Stimulated activated naive CD8-positive, alpha-beta T cell treated with anti-CD3 and anti-CD28 coated beads, Interleukin-15, Interleukin-2, amounts not matched to agents 100 U/mL and 50 U/mL, for 24 hours (primary cell): ENCODE results near the gene EXOC2.

Experiments used
- ATAC-seq: fragments of 150-1000 bp; cut with Tn5 transposase; one replicate; pipeline ENCODE4 v1.10.0; 2021
- DNase-seq: peaks from one replicate; pipeline ENCODE4 v3.0.0; 2021

Gene EXOC2

DNA sequence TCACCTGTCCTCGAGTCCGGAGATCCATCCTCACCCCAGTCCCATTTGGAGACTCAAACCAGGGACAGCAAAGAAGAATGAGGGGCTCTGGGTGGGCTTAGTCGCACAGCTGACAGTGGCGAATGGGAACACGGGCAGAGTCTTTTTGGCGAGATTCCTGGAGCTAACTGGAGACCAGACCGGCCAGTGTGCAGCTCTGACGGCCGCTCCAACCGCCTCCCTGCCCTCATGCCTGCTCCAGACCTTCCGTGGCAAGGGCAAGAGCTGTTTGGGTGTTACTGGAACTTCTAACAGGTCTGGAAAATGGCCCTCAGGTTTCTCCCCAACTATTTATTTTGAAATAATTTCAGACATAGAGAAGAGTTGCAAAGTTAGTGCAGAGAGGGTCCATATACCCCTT is 225.8 kb downstream of the EXOC2 start:
- no peak for ATAC-seq

DNA sequence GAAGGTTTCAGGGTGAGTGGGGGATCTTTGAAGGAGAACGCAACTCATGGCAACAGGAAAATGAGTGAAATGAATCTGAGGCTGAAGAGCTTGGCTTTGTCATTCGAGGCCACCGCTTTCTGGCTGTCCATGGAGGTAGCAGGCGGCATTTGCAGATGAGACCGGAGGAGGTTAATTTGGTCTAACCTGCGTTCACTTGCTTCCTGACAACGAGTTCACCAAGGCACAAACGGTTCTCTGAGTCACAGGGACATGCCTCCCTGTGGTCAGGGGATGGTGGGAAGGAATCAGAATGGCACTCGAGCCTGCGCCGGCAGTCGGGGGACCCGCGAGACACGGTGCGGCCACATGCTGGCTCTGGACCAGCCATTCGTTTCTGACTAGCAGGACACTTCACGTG is 226.4 kb downstream of the EXOC2 start:
- DNase-seq (no peak), ATAC-seq (no peak)

More for the DNA sequence above, 225.8 kb downstream of the EXOC2 start:
- DNase-seq = no peak

DNA sequence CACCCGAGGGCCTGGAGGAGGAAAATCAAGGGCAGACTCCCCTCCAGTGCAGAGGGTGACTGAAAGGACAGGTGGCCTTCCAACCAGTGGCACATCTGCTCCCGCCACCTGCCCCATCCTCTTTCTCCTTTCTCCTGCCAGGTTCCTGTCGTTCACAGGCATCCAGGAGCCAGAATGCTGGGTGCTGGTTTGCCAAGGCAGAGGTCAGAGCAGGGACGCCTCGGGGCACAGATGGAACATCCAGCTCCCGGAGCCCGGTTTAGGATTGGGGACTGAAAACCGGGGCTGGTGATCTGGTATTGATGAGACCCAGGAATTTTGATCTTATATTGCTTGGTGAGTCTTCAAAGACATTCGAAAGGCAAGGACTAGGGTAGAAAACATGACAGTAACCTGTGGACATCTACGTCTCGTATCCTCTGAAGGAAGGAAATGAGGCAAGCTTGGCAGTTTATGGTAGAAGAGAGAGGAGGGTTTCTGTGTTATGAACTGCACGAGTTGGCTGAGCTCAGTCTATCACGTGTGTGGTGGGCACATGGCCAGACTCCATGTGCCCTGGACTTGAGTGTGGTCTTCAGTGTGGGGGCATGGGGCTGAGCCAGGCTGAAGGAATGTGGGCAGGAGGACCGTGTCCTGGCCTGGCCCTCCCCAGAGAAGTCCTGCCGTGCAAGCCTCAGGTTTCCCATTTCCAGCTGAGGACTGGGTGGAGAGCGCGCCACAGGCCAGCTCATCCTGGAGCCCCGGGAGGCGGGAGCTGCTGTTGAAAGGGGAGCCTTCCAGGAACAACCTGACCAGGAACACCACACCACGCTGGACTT is 227.2 kb downstream of the EXOC2 start:
- no peak for ATAC-seq
- DNase-seq = no peak

DNA sequence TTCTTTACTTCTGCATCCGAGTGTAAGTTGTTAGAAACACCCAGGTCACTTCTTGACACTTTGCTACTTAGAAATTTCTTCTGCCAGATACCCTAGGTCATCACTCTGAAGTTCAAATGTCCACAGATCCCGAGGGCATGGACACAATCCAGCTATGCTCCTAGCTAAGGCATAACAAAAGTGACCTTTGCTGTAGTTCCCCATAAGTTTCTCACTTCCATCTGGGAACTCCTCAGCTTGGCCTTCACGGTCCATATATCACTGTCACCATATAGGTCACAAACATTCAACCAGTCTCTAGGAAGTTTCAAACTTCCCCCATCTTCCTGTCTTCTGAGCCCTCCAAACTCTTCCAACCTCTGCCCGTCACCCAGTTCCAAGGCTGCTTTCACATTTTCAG is 236.1 kb downstream of the EXOC2 start:
- ATAC-seq = no peak
- DNase-seq = no peak

DNA sequence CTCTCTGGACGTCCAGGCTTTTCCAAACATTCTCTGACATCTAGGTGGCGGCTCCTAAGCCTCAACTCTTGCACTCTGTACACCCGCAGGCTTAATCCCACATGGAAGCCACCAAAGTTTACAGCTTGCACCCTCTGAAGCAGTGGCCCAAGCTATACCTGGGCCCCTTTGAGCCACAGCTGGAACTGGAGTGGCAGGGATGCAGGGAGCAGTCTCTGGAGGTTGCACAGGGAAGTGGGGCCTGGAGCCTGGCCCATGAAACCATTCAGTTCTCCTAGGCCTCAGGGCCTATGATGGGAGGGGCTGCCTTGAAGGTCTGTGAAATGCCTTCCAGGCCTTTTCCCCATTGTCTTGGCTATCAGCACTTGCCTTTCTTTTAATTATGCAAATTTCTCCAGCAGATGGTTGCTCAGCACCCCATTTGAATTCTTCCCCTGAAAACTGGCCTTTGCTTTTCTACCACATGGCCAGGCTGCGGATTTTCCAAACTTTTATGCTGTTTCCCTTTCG is 236.5 kb downstream of the EXOC2 start:
- DNase-seq (no peak), ATAC-seq (no peak)

DNA sequence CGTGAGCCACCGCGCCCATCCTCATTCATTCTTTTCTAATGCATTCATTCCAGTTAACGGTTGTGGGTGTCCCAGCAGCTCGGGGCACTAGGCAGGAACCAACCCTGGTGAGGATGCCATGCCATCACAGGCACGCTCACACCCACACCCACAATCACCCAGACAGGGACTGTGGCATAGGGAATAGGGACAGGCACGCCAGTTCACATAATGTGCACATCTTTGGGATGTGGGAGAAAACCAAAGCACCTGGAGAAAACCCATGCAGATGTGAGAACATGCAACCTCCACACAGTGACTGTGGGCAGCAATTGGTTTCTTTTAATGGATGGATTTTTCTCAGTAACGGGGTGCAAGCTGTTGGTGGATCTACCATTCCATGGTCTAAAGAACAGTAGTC is 237.1 kb downstream of the EXOC2 start:
- no peak for ATAC-seq

DNA sequence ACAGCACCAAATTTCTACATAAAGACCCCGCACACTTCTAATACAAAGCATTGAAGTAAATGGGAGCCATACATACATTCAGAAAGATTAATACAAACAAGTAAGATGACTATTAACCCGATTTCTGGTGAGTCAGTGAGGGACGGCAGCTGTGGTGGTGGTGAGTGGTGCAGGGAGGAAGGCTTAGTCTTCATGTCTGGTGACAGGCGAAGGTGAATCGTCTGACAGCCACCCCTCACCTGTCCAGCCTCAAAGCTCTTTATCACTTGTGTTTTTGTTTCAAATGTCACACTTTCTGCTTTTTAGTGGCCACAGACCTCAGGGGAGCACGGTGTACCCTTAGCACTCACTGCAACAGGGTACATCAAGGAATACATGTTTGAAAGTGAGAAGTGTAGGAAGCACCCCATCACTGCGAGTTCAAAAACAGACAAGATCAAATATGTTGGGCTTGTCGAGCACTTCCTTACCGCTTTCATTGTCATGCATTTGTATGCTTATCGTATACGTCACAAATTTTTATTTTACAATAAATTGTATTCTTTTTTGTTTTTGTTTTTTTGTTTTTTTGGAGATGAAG is 237.8 kb downstream of the EXOC2 start:
- DNase-seq (peak; percentile 55), ATAC-seq (peak; percentile 98)

More for the DNA sequence above, 237.1 kb downstream of the EXOC2 start:
- DNase-seq = no peak

DNA sequence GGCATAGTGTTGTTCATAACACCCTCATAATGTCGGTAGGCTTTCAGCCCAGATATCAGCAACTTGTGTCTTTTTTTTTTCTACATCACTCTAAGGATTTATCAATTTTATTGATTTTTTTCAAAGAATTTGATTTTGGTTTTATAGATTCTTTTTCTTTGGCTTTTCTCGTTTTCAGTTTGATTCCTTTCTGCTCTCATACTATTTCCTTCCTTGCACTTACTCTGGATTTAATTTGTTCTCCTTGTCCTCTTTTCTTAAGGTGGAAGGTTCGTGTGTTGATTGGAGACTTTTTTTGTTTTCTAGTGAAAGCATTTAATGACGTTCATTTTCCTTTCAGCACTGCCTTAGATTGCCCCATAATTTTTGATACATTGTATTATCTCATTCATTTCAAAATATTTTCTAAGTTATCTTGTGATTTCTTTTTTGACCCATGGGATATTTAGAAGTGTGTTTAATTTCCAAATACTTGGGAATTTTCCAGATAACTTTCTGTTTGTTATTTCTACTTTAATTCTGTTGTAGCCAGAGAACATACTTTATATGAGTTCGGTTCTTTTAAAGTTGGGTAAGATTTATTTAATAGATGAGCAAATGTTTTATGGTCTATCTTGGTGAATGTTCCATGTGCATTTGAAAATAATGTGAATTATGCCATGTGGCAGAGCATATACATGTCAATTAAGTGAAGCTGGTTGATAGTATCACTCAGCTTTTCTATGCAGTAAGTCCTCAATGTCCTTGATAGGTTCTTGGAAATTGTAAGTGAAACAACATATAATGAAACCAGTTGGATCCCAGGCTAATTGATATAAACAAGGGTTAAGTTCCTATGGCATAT is 238.6 kb downstream of the EXOC2 start:
- DNase-seq (no peak), ATAC-seq (no peak)

DNA sequence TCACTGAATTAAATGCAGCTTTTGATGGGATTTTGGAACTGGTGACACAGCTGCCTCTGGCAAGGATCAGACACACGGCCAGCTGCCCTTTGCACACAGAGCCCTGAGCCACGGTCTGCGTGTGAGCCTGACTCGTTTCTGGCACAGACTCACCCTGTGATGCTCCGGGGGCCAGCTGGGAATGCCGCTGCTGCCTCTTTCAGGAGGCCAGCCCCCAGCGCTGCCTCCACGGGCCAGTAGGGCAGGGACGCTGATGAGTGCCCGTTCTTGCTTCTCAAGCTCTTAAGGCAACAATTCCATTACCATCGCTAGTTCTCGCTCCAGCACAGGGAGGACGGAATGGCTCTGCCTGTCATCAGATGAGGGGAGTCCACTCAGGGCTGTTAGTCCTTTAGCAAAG is 239.8 kb downstream of the EXOC2 start:
- ATAC-seq = no peak
- no peak for DNase-seq

DNA sequence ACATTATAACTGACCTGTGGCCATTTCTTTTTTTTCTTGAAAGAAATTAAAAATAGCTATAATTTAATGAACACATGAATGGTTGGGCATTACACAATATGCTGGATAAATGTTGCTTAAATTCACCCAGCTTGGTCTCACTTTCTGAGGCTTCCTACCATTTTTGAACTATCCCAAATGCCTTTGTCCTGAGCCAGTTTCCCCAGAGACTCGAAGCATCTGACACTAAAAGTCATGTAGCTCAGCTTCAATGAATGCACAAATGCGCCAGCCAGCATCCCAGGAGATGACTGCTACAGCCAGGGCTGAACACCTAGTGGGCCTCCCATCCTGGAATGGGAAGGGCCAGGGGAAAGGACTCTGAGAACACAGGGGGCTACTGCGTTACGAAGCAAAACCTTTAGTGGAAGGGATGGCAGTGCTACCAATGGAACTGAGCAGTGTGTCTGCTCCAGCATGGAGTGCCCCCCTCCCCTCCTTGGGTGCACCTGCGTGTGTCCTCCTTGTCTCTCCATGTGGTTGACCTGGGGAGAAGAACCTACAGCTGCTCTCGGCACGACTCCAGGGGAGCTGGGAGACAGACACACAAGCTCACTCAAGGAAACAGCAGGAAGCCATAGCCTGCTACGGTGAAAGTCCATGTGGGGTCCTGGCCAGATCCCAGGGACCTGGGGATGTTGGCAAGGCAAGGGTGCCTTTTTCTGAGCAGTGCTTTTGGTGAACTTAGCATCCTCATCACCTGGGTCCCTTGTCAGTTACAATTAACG is 240.5 kb downstream of the EXOC2 start:
- ATAC-seq (no peak), DNase-seq (no peak)

DNA sequence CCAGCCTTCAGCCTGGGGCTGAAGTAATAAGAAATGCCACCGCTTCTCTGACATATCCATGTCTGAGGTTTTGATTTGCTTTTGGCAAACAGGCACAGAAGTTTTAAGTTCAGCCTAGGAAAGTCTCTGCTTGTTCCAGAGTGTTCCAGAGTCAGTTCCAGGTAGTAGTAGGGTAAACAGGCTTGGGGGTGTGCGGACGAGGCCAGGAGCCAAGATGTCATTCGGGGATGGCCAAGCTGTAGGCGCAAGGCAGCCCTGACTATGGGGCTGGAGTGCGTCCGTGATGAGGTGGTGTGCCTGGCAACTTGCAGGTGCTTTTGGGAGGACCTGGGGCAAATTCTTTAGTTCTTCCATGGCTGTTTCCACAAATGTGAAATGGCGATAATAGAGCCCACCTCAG is 241.1 kb downstream of the EXOC2 start:
- DNase-seq (no peak), ATAC-seq (no peak)

DNA sequence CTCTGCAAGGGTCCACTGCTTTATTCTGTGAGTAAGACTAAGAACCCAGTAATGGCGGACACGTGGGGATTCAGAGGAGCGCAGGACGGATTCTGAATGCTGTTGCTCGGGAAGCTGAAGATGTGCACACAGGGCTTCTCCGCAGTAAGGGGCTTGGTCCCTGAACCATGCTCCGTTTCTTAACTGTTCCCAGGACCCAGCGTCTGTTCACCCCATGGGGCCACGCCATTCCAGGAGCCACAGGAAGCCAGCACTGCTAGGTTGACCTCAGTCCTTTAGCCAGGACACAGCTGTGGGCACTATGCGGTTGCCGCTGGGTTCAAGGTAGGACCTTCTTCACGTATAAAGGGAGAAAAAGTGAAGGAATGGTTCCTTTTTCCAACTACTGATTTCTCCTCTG is 241.6 kb downstream of the EXOC2 start:
- ATAC-seq (no peak), DNase-seq (no peak)

DNA sequence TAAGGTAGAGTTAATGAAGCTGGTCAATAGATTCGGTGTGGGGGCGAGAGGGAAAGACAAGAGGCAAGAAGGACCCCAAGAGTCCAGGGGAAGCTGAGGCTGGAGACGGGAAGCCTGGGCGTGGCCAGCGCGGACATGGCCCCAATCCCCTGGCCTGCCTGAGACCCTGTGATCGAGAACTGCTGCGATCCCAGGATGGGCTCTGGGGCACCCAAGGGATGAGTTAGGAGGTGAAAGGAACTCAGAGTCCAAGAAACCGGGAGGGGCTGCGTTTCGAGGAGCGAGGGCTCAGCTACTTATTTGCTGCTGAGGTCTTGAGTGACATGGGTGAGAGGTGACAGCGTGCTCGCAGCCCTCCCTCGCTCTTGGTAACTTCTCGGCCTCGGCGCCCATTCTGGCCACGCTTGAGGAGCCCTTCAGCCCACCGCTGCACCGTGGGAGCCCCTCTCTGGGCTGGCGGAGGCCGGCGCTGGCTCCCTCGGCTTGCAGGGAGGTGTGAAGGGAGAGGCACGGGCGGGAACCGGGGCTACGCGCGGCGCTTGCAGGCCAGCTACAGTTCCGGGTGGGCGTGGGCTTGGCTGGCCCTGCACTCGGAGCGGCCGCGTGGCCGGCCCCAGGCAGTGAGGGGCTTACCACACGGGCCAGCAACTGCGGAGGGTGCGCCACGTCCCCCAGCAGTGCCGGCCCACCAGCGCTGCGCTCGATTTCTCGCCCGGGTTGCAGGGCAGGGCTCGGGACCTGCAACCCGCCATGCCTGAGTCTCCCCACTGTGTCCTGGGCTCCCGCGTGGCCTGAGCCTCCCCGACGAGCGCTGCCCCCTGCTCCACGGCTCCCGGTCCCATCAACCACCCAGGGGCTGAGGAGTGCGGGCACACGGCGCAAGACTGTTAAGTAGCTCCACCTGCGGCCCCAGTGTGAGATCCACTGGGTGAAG is 243.2 kb downstream of the EXOC2 start:
- ATAC-seq = no peak
- no peak for DNase-seq

DNA sequence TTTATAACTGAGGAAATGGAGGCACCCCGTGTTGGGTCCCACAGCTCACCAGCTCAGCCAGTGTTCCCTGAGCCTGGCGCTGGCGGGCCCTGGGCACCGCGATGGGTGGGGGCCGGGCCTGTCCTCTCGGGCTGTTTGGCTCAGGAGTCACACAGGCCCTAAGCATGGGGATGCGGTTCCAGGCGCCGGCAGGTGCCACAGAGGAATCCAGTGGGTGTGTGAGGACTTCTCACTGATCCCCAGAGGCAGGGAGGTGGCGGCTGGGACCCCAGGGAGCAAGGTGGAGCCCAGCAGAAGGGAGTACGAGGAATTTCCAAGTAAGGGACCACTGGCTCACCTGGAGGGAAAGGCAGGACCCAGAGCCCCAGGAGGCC is 243.9 kb downstream of the EXOC2 start:
- DNase-seq (no peak), ATAC-seq (no peak)

DNA sequence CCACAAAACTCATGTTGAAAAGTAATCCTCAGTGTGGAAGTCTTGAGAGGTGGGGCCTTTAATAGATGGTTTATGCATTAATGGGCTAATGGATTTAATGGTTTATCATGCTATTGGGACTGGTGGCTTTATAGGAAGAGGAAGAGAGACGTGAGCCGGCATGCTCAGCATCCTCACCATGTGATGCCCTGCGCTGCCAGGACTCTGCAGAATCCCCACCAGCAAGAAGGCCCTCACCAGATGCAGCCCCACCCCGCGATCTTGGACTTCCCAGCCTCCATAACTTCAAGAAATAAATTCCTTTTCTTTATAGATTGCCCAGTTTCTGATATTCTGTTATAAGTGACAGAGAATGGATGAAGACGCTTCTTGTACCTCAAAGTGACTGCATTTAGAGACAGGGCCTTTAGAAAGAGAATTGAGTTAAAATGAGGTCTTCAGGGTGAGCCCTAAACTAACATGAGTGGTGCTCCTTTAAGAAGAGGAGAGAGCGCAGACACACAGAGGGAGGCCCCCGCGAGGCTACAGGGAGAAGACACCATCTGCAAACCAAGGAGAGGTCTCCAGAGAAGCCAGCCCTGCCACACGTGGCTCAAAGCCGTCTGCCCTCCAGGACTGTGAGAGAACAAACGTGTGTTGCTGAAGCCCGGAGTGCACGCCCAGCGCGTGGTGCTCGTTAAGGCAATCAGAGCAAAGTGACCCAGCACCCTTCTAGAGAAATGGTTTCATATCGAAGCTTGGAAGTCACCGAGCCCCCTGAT is 244.5 kb downstream of the EXOC2 start:
- ATAC-seq (no peak), DNase-seq (no peak)

DNA sequence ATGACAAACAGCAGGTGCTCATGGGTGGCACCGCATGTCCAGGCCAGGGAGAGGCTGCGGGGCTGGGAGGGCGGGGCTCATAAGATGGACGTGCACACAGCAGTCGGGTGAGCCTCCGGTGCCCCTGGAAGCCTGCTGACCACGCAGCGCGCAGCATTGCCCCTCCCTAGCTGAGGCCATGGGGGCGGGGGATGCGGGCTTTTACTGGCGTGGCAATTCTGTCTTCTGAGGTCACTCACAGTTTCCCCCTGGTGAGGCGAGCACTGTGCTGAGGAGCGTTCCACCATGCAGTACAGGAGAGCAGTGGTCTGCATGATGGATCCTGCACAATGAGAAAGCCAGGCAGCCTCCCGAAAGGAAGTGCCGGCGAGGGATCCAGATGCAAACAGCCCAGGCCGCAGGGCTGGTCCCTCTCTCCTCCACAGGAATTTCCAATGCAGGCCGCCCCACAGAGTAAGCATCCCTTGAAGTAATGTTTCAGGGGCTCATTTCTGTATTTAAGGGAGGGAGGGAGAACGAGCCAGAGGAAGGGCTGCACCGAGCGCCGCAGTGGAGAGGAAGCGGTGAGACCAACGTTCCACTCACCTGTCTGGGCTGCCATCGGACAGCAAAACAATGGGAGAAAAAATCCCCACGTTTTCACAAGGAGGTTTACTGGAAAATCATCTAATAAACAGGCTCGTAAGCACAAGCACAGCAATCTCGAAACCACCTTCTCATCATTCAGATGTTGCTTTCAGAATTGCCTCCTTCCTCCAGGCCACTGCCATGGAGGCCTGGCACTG is 245.4 kb downstream of the EXOC2 start:
- ATAC-seq (peak; percentile 9), DNase-seq (no peak)

DNA sequence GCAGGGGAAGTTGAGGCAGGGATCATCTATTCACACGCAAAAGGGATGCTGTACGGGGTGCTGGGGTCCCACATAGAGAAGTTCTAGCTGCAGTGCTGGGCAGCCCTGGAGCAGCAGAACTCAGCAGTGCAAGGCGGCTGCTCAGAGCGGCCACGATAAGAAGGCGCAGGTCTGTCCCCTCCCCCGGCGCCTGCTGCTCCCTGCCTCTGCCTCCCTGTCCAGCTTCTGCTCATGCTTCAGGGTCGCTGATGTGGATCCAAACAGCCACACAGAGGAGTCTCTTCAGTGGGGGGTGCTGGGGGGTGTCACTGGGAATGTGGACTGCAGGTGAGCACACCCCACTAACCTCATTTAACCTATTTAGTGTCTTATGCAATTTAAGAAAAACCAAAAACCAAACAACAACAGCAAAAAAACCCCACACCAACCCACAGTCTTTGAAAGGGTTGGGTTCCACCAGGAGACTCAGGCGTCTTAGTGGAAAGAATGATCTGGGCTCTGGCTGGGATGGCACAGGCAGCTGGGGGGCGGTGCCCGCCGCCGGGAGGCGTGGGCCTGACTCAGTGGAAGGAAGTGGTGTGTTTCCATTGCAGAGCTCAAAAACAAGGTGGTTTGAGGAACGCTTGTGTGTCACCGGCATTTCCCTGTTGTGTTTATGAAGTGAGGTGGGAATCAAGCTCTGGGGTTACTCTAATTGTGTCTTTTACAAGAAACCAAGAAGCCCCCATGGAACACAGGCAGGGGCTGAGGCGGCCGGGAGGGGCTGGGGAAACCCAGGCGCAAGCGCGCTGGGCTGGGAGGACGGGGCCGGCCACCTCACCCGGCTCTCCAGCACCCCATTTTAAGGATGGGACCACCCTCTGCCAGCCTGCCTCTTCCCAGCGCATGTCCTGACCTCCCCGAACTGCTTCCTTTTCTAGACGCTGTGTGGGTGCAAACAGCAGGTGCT is 246.2 kb downstream of the EXOC2 start:
- ATAC-seq = peak; percentile 87
- peak; percentile 91 for DNase-seq
